Esophagus squamous epithelium (tissue), 5 donors: ENCODE measurements around the gene LSM3. TPM values are rescaled to one million over a fixed set of nuclear protein-coding genes. Genes with fewer than 3 reads are reported as not detected.
A peak's percentile ranks its signal among the peaks of the same experiment; 100 is the strongest.

Source experiments
- DNase-seq: peaks from one replicate; lab custom pipeline; 2025; lab: John Stamatoyannopoulos, UW
- H3K27ac ChIP-seq, 4 donors: fragments of 200-600 bp; sonication (generic); one replicate each; pipeline ENCODE4 v1.5.1; 2016 to 2019; ENCODE audit warnings: mild to moderate bottlenecking in 1 of 4
- H3K27me3 ChIP-seq, 4 donors: fragments of 200-600 bp; sonication (generic); 1 replicate in 3 of 4; 2 replicates in 1 of 4; pipeline versions ENCODE4 v1.5.1 to v1.6.0; 2017 to 2021; ENCODE audit warnings: antibody characterized with exemption in 1 of 4
- H3K36me3 ChIP-seq, 3 donors: fragments of 200-600 bp; sonication (generic); one replicate each; pipeline ENCODE4 v1.5.1; 2016 to 2019
- H3K4me1 ChIP-seq, 3 donors: fragments of 200-600 bp; sonication (generic); one replicate each; pipeline ENCODE4 v1.5.1; 2017 to 2019
- H3K4me3 ChIP-seq, 4 donors: fragments of 200-600 bp; sonication (generic); 1 replicate in 3 of 4; 2 replicates in 1 of 4; pipeline ENCODE4 v1.5.1; 2016 to 2019; ENCODE audit warnings: mild to moderate bottlenecking in 2 of 4, moderate library complexity in 1 of 4
- H3K9me3 ChIP-seq, 3 donors: fragments of 200-600 bp; sonication (generic); one replicate each; pipeline ENCODE4 v1.5.1; 2016 to 2019
- CTCF ChIP-seq, 6 experiments: fragments of 450-650 bp in 4 of 6; fragments of 200-600 bp in 2 of 6; sonication (generic) in 2 of 6; IDR thresholded peaks; one replicate each; pipeline ENCODE4 v1.5.1; 2016 to 2019; ENCODE audit warnings: antibody characterized with exemption in 6 of 6, mild to moderate bottlenecking in 4 of 6, moderate library complexity in 4 of 6
- POLR2A ChIP-seq, 4 donors: fragments of 450-650 bp; IDR thresholded peaks; one replicate each; pipeline ENCODE4 v1.6.1; 2017; ENCODE audit warnings: antibody characterized with exemption in 4 of 4, mild to moderate bottlenecking in 4 of 4, moderate library complexity in 3 of 4
- WGBS, 2 donors: methylation state at CpG; one replicate each; pipeline ENCODE4 v1.1.5; 2018; 5-methylcytosine and 5-hydroxymethylcytosine counted together
- intact Hi-C: fragments of 100-400 bp; cut with DNase I; formaldehyde crosslinking; loops from one replicate; pipeline ENCODE4 v1.15.0; 2022
- total RNA-seq, 4 donors: library from RNA; depleted of rRNA; stranded (reverse); fragments of >200 nt; gene quantifications; one replicate each; pipeline ENCODE4 v1.1.0, GENCODE V29; 2016
- donor health status: DM: yes; HTN: yes; CAD: no.

Gene LSM3
- total RNA-seq, 4 donors from 2014 or later, result 6.3 to 21.5 (median 13.7) TPM

- 62 to 71% methylated on average over 4 of the region's 4 CpGs for WGBS, 2 donors
- no peak overlapping the region for H3K27ac ChIP-seq
- TF ChIP-seq CTCF (IDR thresholded peaks at IDR 0.05) (no peak), POLR2A (IDR thresholded peaks at IDR 0.05) (no peak)
- peaks cover 2 to 97% (median 15%) of the 10 kb centered on the region in 3 donors for H3K36me3 ChIP-seq
- intact Hi-C loops, result no loop called here
- H3K4me1 ChIP-seq, result peaks cover 0 to 32% (median 2%) of the 10 kb centered on the region in 3 donors
- H3K27me3 ChIP-seq, result no peaks in the 10 kb centered on the region
- no peaks in the 10 kb centered on the region for H3K9me3 ChIP-seq
- DNase-seq, result no peak
- no peak overlapping the region for H3K4me3 ChIP-seq
Observed at GRCh38 chr3:14152963-14153355, 25.7 kb upstream of the LSM3 start.

GRCh38 chr3:14153663-14154062 lies 25.0 kb upstream of the LSM3 start:
- 100% methylated on average over 1 of the region's 6 CpGs; no CpG with 5 or more reads in 1 of the 2 donors for WGBS, 2 donors
- peaks cover 0 to 28% (median 2%) of the 10 kb centered on the region in 3 donors for H3K4me1 ChIP-seq
- intact Hi-C loops, result no loop called here
- peaks cover 9 to 97% (median 22%) of the 10 kb centered on the region in 3 donors for H3K36me3 ChIP-seq
- no peaks in the 10 kb centered on the region for H3K9me3 ChIP-seq
- DNase-seq, result no peak
- TF ChIP-seq POLR2A (IDR thresholded peaks at IDR 0.05), result no peak
- TF ChIP-seq CTCF (IDR thresholded peaks at IDR 0.05), result no peak
- no peak overlapping the region for H3K4me3 ChIP-seq
- H3K27me3 ChIP-seq, result no peaks in the 10 kb centered on the region
- H3K27ac ChIP-seq, result no peak overlapping the region

- H3K27ac ChIP-seq, result no peak overlapping the region
- H3K4me1 ChIP-seq, result peaks cover 0 to 28% (median 2%) of the 10 kb centered on the region in 3 donors
- TF ChIP-seq POLR2A (IDR thresholded peaks at IDR 0.05) (no peak), CTCF (IDR thresholded peaks at IDR 0.05) (no peak)
- intact Hi-C loops, result no loop called here
- 82 to 88% methylated on average over 5 of the region's 5 CpGs for WGBS, 2 donors
- DNase-seq, result no peak
- peaks cover 10 to 97% (median 25%) of the 10 kb centered on the region in 3 donors for H3K36me3 ChIP-seq
- H3K27me3 ChIP-seq, result no peaks in the 10 kb centered on the region
- no peak overlapping the region for H3K4me3 ChIP-seq
- H3K9me3 ChIP-seq, result no peaks in the 10 kb centered on the region
Observed at GRCh38 chr3:14154276-14154675, 24.3 kb upstream of the LSM3 start.

GRCh38 chr3:14154895-14155440 lies 23.6 kb upstream of the LSM3 start:
- 83 to 89% methylated on average over 6 to 7 of the region's 7 CpGs for WGBS, 2 donors
- Histone ChIP-seq H3K27me3 (no peaks in the 10 kb centered on the region), H3K27ac (no peak overlapping the region), H3K9me3 (no peaks in the 10 kb centered on the region), H3K4me3 (no peak overlapping the region), H3K36me3 (peaks cover 10 to 100% (median 30%) of the 10 kb centered on the region in 3 donors), H3K4me1 (peaks cover 0 to 28% (median 2%) of the 10 kb centered on the region in 3 donors)
- DNase-seq, result no peak
- intact Hi-C loops, result no loop called here
- TF ChIP-seq CTCF (IDR thresholded peaks at IDR 0.05), result no peak

- Histone ChIP-seq H3K4me3 (no peak overlapping the region), H3K4me1 (peaks cover 0 to 28% (median 2%) of the 10 kb centered on the region in 3 donors), H3K27me3 (no peaks in the 10 kb centered on the region), H3K27ac (peak overlapping the region in 1 of 4 donors; percentile 27), H3K9me3 (peaks cover 0 to 2% (median 0%) of the 10 kb centered on the region in 3 donors), H3K36me3 (peaks cover 13 to 100% (median 38%) of the 10 kb centered on the region in 3 donors)
- intact Hi-C loops, result no loop called here
- DNase-seq, result no peak
- TF ChIP-seq CTCF (IDR thresholded peaks at IDR 0.05), result no peak
- no peak for TF ChIP-seq POLR2A (IDR thresholded peaks at IDR 0.05)
- 50% methylated on average over 3 of the region's 7 CpGs for WGBS, 2 donors
Observed at GRCh38 chr3:14156201-14156600, 22.4 kb upstream of the LSM3 start.
